Stomach (tissue), 4 donors: ENCODE measurements around the gene CFAP65.

Experiments used
- CTCF ChIP-seq, 7 experiments: fragments of 450-650 bp in 4 of 7; fragments of 200-600 bp in 3 of 7; sonication (generic) in 3 of 7; IDR thresholded peaks; one replicate each; pipeline ENCODE4 v1.5.1; 2016 to 2019; ENCODE audit warnings: antibody characterized with exemption in 7 of 7, control low read depth in 2 of 7, mild to moderate bottlenecking in 1 of 7
- EP300 ChIP-seq: sonication (generic); formaldehyde crosslinking; IDR thresholded peaks from one replicate; pipeline ENCODE4 v1.6.1; 2017; ENCODE audit warnings: antibody characterized with exemption
- POLR2A ChIP-seq, 4 donors: fragments of 450-650 bp; IDR thresholded peaks; one replicate each; pipeline ENCODE4 v1.6.1; 2016; ENCODE audit warnings: antibody characterized with exemption in 4 of 4, control low read depth in 2 of 4, mild to moderate bottlenecking in 1 of 4, moderate library complexity in 1 of 4

GRCh38 chr2:218995561-218995960 is 45.8 kb downstream of the CFAP65 start:
- TF ChIP-seq CTCF (IDR thresholded peaks at IDR 0.05) (no peak), POLR2A (IDR thresholded peaks at IDR 0.05) (no peak), EP300 (no peak)
